ENCODE results near the gene MIOX. TPM values are rescaled to one million over a fixed set of nuclear protein-coding genes. Genes with fewer than 3 reads are reported as not detected.

The MIOX gene
- total RNA-seq, 1 experiment from 2014 or later, result 1.5 TPM

DNA sequence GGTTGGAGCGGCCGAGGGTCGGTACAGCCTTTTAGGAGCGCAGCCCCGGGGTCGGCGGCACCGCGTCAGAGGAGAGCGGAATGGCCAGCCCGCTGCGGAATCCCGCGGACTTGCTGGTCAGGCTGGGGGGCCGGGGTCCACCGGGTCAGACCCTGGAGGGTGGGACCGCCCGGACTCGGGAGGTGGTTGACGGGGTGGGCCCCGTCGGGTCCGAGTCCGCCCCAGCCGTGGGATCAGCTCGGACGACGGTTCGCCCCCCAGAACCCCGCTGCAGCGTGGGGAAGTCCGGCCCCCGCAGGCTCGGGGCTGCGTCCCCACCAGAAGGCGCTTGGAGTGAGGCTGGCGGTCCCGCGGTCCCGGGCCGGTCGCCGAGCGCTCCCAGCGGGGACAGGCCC is 5.6 kb upstream of the MIOX start:
- peaks cover 13% of the 10 kb centered on the region; the same call in 1 of the 2 replicates for H3K4me1 ChIP-seq (replicated peaks; ENCODE audit: insufficient read depth)
- ChIA-PET CTCF (no interaction called here), POLR2A (ENCODE audit: unreplicated experiment) (no interaction called here)
- H3K4me2 ChIP-seq, result peak overlapping the region; percentile 96
- DNase-seq, result no peak
- intact Hi-C loops (cut with micrococcal nuclease; ENCODE audit: unreplicated experiment), result no loop called here
- no peaks in the 10 kb centered on the region for H3K79me2 ChIP-seq (ENCODE audit: low read depth)
- H3K9me2 ChIP-seq (ENCODE audit: insufficient read depth), result no peaks in the 10 kb centered on the region
- BruUV-seq (replicated peaks), result no TSS peak
- H3F3A ChIP-seq (ENCODE audit: insufficient read depth, low read depth), result peaks cover 33% of the 10 kb centered on the region; the same call in 1 of the 2 replicates
- peaks cover 7% of the 10 kb centered on the region for H3K36me3 ChIP-seq (ENCODE audit: low read depth)
- peaks cover 9% of the 10 kb centered on the region for H4K20me1 ChIP-seq (ENCODE audit: insufficient read depth)
- H2AFZ ChIP-seq, result no peak overlapping the region
- H3K4me3 ChIP-seq, result peak overlapping the region; percentile 87
- H3K27ac ChIP-seq, result no peak overlapping the region
- H3K27me3 ChIP-seq (ENCODE audit: insufficient read depth, low read depth), result no peaks in the 10 kb centered on the region
- H3K9me3 ChIP-seq (ENCODE audit: insufficient read depth, low read depth), result no peaks in the 10 kb centered on the region
- TF ChIP-seq CTCF (conservative IDR thresholded peaks at IDR 0.05) (no peak), EZH2 (IDR thresholded peaks at IDR 0.05; ENCODE audit: low read depth) (no peak)

DNA sequence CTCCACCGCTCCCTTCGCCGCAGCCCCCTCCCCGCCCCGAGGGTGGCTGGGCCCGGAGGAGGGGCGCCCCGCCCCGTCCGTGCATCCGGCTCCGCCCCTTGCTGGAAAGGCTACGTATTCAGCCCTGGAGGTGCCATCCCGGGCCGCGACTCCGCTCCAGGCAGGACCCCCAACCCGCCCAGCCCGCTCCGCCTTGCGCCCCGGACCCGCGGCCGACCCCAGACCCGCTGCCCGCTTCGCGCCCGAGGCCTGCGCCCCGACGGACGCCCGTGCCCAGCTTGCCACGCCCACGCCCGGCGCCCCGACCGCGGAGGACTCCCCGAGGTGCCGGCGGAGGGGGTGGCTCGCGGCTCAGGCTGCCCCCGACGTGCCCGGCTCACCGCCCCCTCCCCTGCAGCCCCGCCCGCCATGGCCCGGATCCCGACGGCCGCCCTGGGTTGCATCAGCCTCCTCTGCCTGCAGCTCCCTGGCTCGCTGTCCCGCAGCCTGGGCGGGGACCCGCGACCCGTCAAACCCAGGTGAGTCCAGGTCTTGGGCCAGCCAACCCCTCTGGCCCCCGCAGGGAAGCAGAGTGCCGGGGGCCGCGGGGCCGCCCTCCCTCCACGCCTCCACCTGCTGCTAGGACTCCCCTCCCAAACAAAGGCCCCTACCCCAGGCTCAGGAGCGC is 5.1 kb upstream of the MIOX start, which contains the start of gene ADM2:
Gene ADM2 (plus strand): TSS at position 104 of the 667 bp plus-strand sequence. CDS start 305 bp downstream, at position 409.
- H3K9me2 ChIP-seq (ENCODE audit: insufficient read depth), result no peaks in the 10 kb centered on the region
- H3K79me2 ChIP-seq (ENCODE audit: low read depth), result no peaks in the 10 kb centered on the region
- no peaks in the 10 kb centered on the region for H3K9me3 ChIP-seq (ENCODE audit: insufficient read depth, low read depth)
- intact Hi-C loops (cut with micrococcal nuclease; ENCODE audit: unreplicated experiment), result no loop called here
- H3K4me2 ChIP-seq, result peak within 1 kb of the TSS; percentile 96
- H3K4me3 ChIP-seq, result peak within 1 kb of the TSS; percentile 87
- H3F3A ChIP-seq (ENCODE audit: insufficient read depth, low read depth), result peaks cover 33% of the 10 kb centered on the region
- TF ChIP-seq EZH2 (IDR thresholded peaks at IDR 0.05; ENCODE audit: low read depth), result no peak
- no peak for TF ChIP-seq CTCF (conservative IDR thresholded peaks at IDR 0.05)
- peak within 1 kb of the TSS; percentile 77 for H2AFZ ChIP-seq
- no peak within 1 kb of the TSS for H3K27ac ChIP-seq
- no peaks in the 10 kb centered on the region for H3K27me3 ChIP-seq (ENCODE audit: insufficient read depth, low read depth)
- CTCF ChIA-PET, result no interaction called here
- BruUV-seq (replicated peaks), result no TSS peak
- H4K20me1 ChIP-seq (ENCODE audit: insufficient read depth), result peaks cover 9% of the 10 kb centered on the region
- DNase-seq, result peak in 1 of 2 experiments; percentile 47
- peaks cover 13% of the 10 kb centered on the region; the same call in 1 of the 2 replicates for H3K4me1 ChIP-seq (replicated peaks; ENCODE audit: insufficient read depth)
- POLR2A ChIA-PET (ENCODE audit: unreplicated experiment), result no interaction called here
- H3K36me3 ChIP-seq (ENCODE audit: low read depth), result peaks cover 7% of the 10 kb centered on the region

DNA sequence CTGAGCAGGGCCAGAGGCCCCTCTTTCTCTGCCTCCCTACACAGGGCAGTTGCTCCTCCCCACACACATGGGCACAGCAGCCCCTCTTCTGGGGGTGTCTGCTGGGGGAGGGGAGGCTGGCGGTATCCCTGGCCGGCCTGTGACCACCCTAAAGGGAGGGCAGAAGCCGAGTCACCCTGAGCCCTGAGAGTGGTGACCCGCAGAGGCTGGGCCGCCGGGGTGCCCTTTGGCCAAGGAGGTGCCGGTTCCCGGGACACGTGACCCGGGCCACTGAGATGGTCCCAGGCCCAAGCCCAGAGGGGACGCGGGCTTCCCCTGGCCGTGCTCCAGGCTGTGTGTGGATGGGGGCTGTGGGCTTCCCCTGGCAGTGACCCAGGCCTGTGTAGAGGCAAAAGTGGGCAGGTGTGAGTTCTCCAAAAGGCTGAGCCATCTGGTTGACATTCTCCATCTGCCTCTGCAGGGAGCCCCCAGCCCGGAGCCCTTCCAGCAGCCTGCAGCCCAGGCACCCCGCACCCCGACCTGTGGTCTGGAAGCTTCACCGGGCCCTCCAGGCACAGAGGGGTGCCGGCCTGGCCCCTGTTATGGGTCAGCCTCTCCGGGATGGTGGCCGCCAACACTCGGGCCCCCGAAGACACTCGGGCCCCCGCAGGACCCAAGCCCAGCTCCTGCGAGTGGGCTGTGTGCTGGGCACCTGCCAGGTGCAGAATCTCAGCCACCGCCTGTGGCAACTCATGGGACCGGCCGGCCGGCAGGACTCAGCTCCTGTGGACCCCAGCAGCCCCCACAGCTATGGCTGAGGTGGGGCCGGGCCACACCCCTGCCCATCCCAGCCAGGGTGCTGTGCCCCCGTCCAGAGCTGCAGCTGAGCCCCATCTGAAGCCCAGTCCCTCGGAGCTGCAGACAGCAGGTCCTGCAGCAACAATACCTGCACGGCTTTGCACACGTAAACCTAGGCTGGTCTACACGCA is 4.3 kb upstream of the MIOX start:
- TF ChIP-seq CTCF (conservative IDR thresholded peaks at IDR 0.05) (no peak), EZH2 (IDR thresholded peaks at IDR 0.05; ENCODE audit: low read depth) (no peak)
- H4K20me1 ChIP-seq (ENCODE audit: insufficient read depth), result peaks cover 9% of the 10 kb centered on the region
- H3K9me3 ChIP-seq (ENCODE audit: insufficient read depth, low read depth), result no peaks in the 10 kb centered on the region
- H3K27ac ChIP-seq, result no peak overlapping the region
- intact Hi-C loops (cut with micrococcal nuclease; ENCODE audit: unreplicated experiment), result no loop called here
- peak overlapping the region; percentile 96 for H3K4me2 ChIP-seq
- no peak for DNase-seq
- ChIA-PET POLR2A (ENCODE audit: unreplicated experiment) (no interaction called here), CTCF (no interaction called here)
- H2AFZ ChIP-seq, result peak overlapping the region; percentile 77
- no peaks in the 10 kb centered on the region for H3K27me3 ChIP-seq (ENCODE audit: insufficient read depth, low read depth)
- H3K36me3 ChIP-seq (ENCODE audit: low read depth), result peaks cover 7% of the 10 kb centered on the region
- H3F3A ChIP-seq (ENCODE audit: insufficient read depth, low read depth), result peaks cover 29% of the 10 kb centered on the region
- H3K4me3 ChIP-seq, result peak overlapping the region; percentile 87
- TSS peak; percentile 30 for BruUV-seq (replicated peaks)
- H3K9me2 ChIP-seq (ENCODE audit: insufficient read depth), result no peaks in the 10 kb centered on the region
- H3K79me2 ChIP-seq (ENCODE audit: low read depth), result no peaks in the 10 kb centered on the region
- peaks cover 17% of the 10 kb centered on the region; the same call in 1 of the 2 replicates for H3K4me1 ChIP-seq (replicated peaks; ENCODE audit: insufficient read depth)

Measured in PC-9 (cell line).